Gastroesophageal sphincter (tissue), 4 donors: ENCODE data around the gene CCL11. TPM values are rescaled to one million over a fixed set of nuclear protein-coding genes. Genes with fewer than 3 reads are reported as not detected.

Source experiments
- ATAC-seq: fragments of 150-250 bp; one replicate; pipeline ENCODE4 v1.9.1; 2016; ENCODE audit warnings: mild to moderate bottlenecking, moderate library complexity
- H3K27ac ChIP-seq, 4 donors: fragments of 200-600 bp; sonication (generic) in 3 of 4; 1 replicate in 3 of 4; 2 replicates in 1 of 4; pipeline ENCODE4 v1.5.1; 2016 to 2019
- H3K27me3 ChIP-seq: fragments of 200-600 bp; sonication (generic); one replicate; pipeline ENCODE4 v1.5.1; 2019
- H3K36me3 ChIP-seq, 2 donors: fragments of 200-600 bp; sonication (generic); one replicate each; pipeline ENCODE4 v1.5.1; 2019; ENCODE audit warnings: control low read depth in 1 of 2
- H3K4me1 ChIP-seq, 3 donors: fragments of 200-600 bp; sonication (generic); 1 replicate in 2 of 3; 2 replicates in 1 of 3; pipeline ENCODE4 v1.5.1; 2016 to 2019; ENCODE audit warnings: control low read depth in 2 of 3
- H3K4me3 ChIP-seq, 2 donors: fragments of 200-600 bp; sonication (generic); one replicate each; pipeline ENCODE4 v1.5.1; 2019; ENCODE audit warnings: mild to moderate bottlenecking in 1 of 2, moderate library complexity in 1 of 2
- H3K9me3 ChIP-seq, 3 donors: fragments of 200-600 bp; sonication (generic); one replicate each; pipeline ENCODE4 v1.5.1; 2017 to 2019; ENCODE audit warnings: control low read depth in 2 of 3
- CTCF ChIP-seq, 4 experiments: fragments of 200-600 bp in 2 of 4; fragments of 450-650 bp in 2 of 4; sonication (generic) in 1 of 4; IDR thresholded peaks; one replicate each; pipeline ENCODE4 v1.5.1; 2017 to 2019; ENCODE audit warnings: antibody characterized with exemption in 4 of 4, mild to moderate bottlenecking in 2 of 4, moderate library complexity in 2 of 4
- EP300 ChIP-seq: sonication (generic); formaldehyde crosslinking; IDR thresholded peaks from one replicate; pipeline ENCODE4 v1.6.1; 2017; ENCODE audit warnings: antibody characterized with exemption, mild to moderate bottlenecking
- POLR2A ChIP-seq, 2 donors: fragments of 450-650 bp; IDR thresholded peaks; one replicate each; pipeline ENCODE4 v1.6.1; 2017; ENCODE audit warnings: antibody characterized with exemption in 2 of 2, mild to moderate bottlenecking in 2 of 2, moderate library complexity in 1 of 2
- POLR2AphosphoS5 ChIP-seq: sonication (generic); formaldehyde crosslinking; IDR thresholded peaks from one replicate; pipeline ENCODE4 v1.6.1; 2017; ENCODE audit warnings: antibody characterized with exemption
- WGBS, 2 donors: methylation state at CpG; one replicate each; pipeline ENCODE4 v1.1.5; 2018; ENCODE audit warnings: low coverage in 1 of 2; 5-methylcytosine and 5-hydroxymethylcytosine counted together
- total RNA-seq, 4 donors: library from RNA; depleted of rRNA; stranded (reverse); fragments of >200 nt; gene quantifications; one replicate each; pipeline ENCODE4 v1.1.0, GENCODE V29; 2016

CCL11 gene
- total RNA-seq, 4 donors from 2014 or later, result 2.0 to 4.5 (median 2.7) TPM

- H3K4me3 ChIP-seq, result no peak overlapping the region
- H3K4me1 ChIP-seq, result peaks cover 0 to 6% (median 0%) of the 10 kb centered on the region in 3 donors
- 0 to 33% methylated on average over 1 of the region's 1 CpG for WGBS, 2 donors
- no peaks in the 10 kb centered on the region for H3K9me3 ChIP-seq
- ATAC-seq, result no peak
- no peak for TF ChIP-seq CTCF (IDR thresholded peaks at IDR 0.05)
- TF ChIP-seq POLR2AphosphoS5, result no peak
- TF ChIP-seq POLR2A (IDR thresholded peaks at IDR 0.05), result no peak
- no peak for TF ChIP-seq EP300
- H3K27me3 ChIP-seq, result no peaks in the 10 kb centered on the region
- no peaks in the 10 kb centered on the region for H3K36me3 ChIP-seq
- H3K27ac ChIP-seq, result no peak overlapping the region
Measured at GRCh38 chr17:34275881-34276280, 9.7 kb upstream of the CCL11 start.

- no peak for ATAC-seq
- H3K4me1 ChIP-seq, result peaks cover 0 to 6% (median 0%) of the 10 kb centered on the region in 3 donors
- TF ChIP-seq POLR2A (IDR thresholded peaks at IDR 0.05) (no peak), EP300 (no peak), POLR2AphosphoS5 (no peak), CTCF (IDR thresholded peaks at IDR 0.05) (no peak)
- WGBS, 2 donors, result 62 to 63% methylated on average over 4 of the region's 4 CpGs
- no peaks in the 10 kb centered on the region for H3K36me3 ChIP-seq
- H3K27ac ChIP-seq, result no peak overlapping the region
- H3K9me3 ChIP-seq, result no peaks in the 10 kb centered on the region
- no peak overlapping the region for H3K4me3 ChIP-seq
- no peaks in the 10 kb centered on the region for H3K27me3 ChIP-seq
Measured at GRCh38 chr17:34276826-34277225, 8.7 kb upstream of the CCL11 start.

- no peak overlapping the region for H3K4me3 ChIP-seq
- WGBS, 2 donors, result 52 to 55% methylated on average over 6 of the region's 6 CpGs
- no peaks in the 10 kb centered on the region for H3K9me3 ChIP-seq
- no peak for TF ChIP-seq EP300
- no peaks in the 10 kb centered on the region for H3K4me1 ChIP-seq
- no peak overlapping the region for H3K27ac ChIP-seq
- ATAC-seq, result no peak
- no peaks in the 10 kb centered on the region for H3K36me3 ChIP-seq
- no peaks in the 10 kb centered on the region for H3K27me3 ChIP-seq
Measured at GRCh38 chr17:34283571-34283970, 2.0 kb upstream of the CCL11 start.

- no peak for ATAC-seq
- no peak overlapping the region for H3K4me3 ChIP-seq
- H3K4me1 ChIP-seq, result no peaks in the 10 kb centered on the region
- no peak overlapping the region for H3K27ac ChIP-seq
- TF ChIP-seq POLR2AphosphoS5 (no peak), CTCF (IDR thresholded peaks at IDR 0.05) (no peak), EP300 (no peak), POLR2A (IDR thresholded peaks at IDR 0.05) (no peak)
- H3K36me3 ChIP-seq, result no peaks in the 10 kb centered on the region
- WGBS, 2 donors, result 27 to 60% methylated on average over 1 to 2 of the region's 2 CpGs
- no peaks in the 10 kb centered on the region for H3K27me3 ChIP-seq
- no peaks in the 10 kb centered on the region for H3K9me3 ChIP-seq
Measured at GRCh38 chr17:34287875-34288274, 2.3 kb downstream of the CCL11 start.

GRCh38 chr17:34290586-34290985 is 5.0 kb downstream of the CCL11 start:
- H3K27ac ChIP-seq, result no peak overlapping the region
- WGBS, 2 donors, result 40% methylated on average over 2 of the region's 4 CpGs; no CpG with 5 or more reads in 1 of the 2 donors
- ATAC-seq, result no peak
- H3K27me3 ChIP-seq, result no peaks in the 10 kb centered on the region
- no peaks in the 10 kb centered on the region for H3K36me3 ChIP-seq
- H3K4me1 ChIP-seq, result no peaks in the 10 kb centered on the region
- TF ChIP-seq EP300, result no peak
- TF ChIP-seq CTCF (IDR thresholded peaks at IDR 0.05), result no peak
- no peak for TF ChIP-seq POLR2A (IDR thresholded peaks at IDR 0.05)
- no peak for TF ChIP-seq POLR2AphosphoS5
- no peak overlapping the region for H3K4me3 ChIP-seq
- H3K9me3 ChIP-seq, result no peaks in the 10 kb centered on the region
